Measurements from ENCODE around the gene MEOX2.

The MEOX2 gene

GRCh38 chr7:15607529-15608210 is 78.8 kb downstream of the MEOX2 start:
- in situ Hi-C loops (cut with HindIII; ENCODE audit: low pct_ligation_motif_present, low sequenced_read_pairs): no loop called here
- H3K4me3 ChIP-seq (ENCODE audit: low read depth, low read length): no peak overlapping the region
- no peaks in the 10 kb centered on the region for H3K27me3 ChIP-seq (replicated peaks)
- H3K36me3 ChIP-seq (replicated peaks): no peaks in the 10 kb centered on the region
- no peak for DNase-seq
- TF ChIP-seq, protein P1, sequence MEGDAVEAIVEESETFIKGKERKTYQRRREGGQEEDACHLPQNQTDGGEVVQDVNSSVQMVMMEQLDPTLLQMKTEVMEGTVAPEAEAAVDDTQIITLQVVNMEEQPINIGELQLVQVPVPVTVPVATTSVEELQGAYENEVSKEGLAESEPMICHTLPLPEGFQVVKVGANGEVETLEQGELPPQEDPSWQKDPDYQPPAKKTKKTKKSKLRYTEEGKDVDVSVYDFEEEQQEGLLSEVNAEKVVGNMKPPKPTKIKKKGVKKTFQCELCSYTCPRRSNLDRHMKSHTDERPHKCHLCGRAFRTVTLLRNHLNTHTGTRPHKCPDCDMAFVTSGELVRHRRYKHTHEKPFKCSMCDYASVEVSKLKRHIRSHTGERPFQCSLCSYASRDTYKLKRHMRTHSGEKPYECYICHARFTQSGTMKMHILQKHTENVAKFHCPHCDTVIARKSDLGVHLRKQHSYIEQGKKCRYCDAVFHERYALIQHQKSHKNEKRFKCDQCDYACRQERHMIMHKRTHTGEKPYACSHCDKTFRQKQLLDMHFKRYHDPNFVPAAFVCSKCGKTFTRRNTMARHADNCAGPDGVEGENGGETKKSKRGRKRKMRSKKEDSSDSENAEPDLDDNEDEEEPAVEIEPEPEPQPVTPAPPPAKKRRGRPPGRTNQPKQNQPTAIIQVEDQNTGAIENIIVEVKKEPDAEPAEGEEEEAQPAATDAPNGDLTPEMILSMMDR (IDR thresholded peaks at IDR 0.05; ENCODE audit: low read depth, low read length, missing control alignments): no peak
- H3K27ac ChIP-seq: no peak overlapping the region

GRCh38 chr7:15606561-15606960 is 79.9 kb downstream of the MEOX2 start:
- Histone ChIP-seq H3K27ac (no peak overlapping the region), H3K4me3 (ENCODE audit: low read depth, low read length) (no peak overlapping the region), H3K27me3 (replicated peaks) (no peaks in the 10 kb centered on the region), H3K36me3 (replicated peaks) (no peaks in the 10 kb centered on the region)
- in situ Hi-C loops (cut with HindIII; ENCODE audit: low pct_ligation_motif_present, low sequenced_read_pairs): no loop called here
- DNase-seq: no peak
- TF ChIP-seq, protein P1 (IDR thresholded peaks at IDR 0.05; ENCODE audit: low read depth, low read length, missing control alignments): no peak

DNA sequence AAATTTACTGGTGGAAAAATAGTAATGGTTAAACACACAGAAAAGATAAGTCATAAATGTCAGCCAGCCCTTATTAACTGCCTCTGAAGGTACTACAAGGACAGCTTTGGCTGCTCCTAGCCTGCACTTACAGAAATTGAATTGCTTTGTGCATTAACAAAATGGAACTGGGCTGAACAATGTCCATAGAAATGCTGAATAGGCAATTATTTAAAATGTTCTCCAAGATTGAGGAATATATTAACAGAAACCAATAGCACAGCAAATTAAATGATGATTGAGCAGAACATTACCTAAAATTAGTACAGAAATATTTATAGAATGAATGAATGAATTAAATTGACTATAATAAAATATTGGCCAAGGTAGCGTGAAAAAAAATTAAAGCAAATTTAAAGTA is 82.3 kb downstream of the MEOX2 start:
- no peak for DNase-seq
- Histone ChIP-seq H3K27me3 (replicated peaks) (no peaks in the 10 kb centered on the region), H3K36me3 (replicated peaks) (no peaks in the 10 kb centered on the region), H3K4me3 (ENCODE audit: low read depth, low read length) (no peak overlapping the region), H3K27ac (no peak overlapping the region)
- TF ChIP-seq, protein P1 (IDR thresholded peaks at IDR 0.05; ENCODE audit: low read depth, low read length, missing control alignments): no peak
- in situ Hi-C loops (cut with HindIII; ENCODE audit: low pct_ligation_motif_present, low sequenced_read_pairs): no loop called here

- TF ChIP-seq, protein P1 (IDR thresholded peaks at IDR 0.05; ENCODE audit: low read depth, low read length, missing control alignments): no peak
- H3K36me3 ChIP-seq (replicated peaks): no peaks in the 10 kb centered on the region
- no peaks in the 10 kb centered on the region for H3K27me3 ChIP-seq (replicated peaks)
- no peak overlapping the region for H3K27ac ChIP-seq
- no peak for DNase-seq
- no peak overlapping the region for H3K4me3 ChIP-seq (ENCODE audit: low read depth, low read length)
- in situ Hi-C loops (cut with HindIII; ENCODE audit: low pct_ligation_motif_present, low sequenced_read_pairs): no loop called here
These were observed 83.4 kb downstream of the MEOX2 start for GRCh38 chr7:15603124-15603523.

DNA sequence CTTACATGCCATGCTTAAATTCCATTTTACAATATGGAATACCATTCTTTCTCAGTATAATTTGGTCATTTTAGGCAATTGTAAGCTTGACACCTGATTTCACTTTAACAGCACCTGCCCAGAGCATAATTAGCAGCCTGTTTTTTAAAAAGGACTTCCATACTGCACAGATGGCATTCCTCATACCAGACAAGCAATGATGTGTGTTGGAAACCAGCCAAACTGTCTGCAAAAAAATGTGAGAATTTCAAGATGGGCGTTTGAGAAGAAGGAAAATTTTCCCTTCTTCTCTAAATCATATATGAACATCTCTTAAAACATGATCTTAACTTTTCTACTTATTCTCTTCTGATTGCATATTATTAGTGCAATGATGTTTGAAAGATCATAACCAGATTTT is 84.2 kb downstream of the MEOX2 start:
- Histone ChIP-seq H3K27ac (no peak overlapping the region), H3K36me3 (replicated peaks) (no peaks in the 10 kb centered on the region), H3K4me3 (ENCODE audit: low read depth, low read length) (no peak overlapping the region), H3K27me3 (replicated peaks) (no peaks in the 10 kb centered on the region)
- peak; percentile 36 for DNase-seq
- TF ChIP-seq, protein P1 (IDR thresholded peaks at IDR 0.05; ENCODE audit: low read depth, low read length, missing control alignments): no peak
- in situ Hi-C loops (cut with HindIII; ENCODE audit: low pct_ligation_motif_present, low sequenced_read_pairs): no loop called here

DNA sequence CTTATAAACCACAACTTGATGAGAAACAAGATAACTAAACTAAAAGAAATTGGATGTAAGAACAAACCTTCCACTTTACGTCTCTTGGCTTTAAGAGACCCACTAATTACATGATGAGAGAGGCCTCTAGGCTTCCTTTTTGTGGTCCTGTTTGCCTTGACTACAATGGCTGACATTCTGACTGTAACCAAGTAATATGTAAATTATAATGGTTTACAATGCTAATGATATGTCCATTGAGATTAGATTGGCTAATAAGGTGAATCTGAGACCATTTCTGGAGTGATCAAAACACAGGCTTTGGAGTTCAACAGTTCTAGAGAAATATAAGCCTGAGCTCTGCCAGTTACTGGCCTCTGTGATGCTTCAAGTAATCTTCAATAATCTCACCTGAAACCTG is 85.3 kb downstream of the MEOX2 start:
- Histone ChIP-seq H3K4me3 (ENCODE audit: low read depth, low read length) (no peak overlapping the region), H3K27me3 (replicated peaks) (no peaks in the 10 kb centered on the region), H3K27ac (no peak overlapping the region), H3K36me3 (replicated peaks) (no peaks in the 10 kb centered on the region)
- in situ Hi-C loops (cut with HindIII; ENCODE audit: low pct_ligation_motif_present, low sequenced_read_pairs): no loop called here
- DNase-seq: no peak
- TF ChIP-seq, protein P1 (IDR thresholded peaks at IDR 0.05; ENCODE audit: low read depth, low read length, missing control alignments): no peak

Data from brain microvascular endothelial cell (primary cell).